Liver (tissue), 3 donors: ENCODE results near the gene GNAO1.

ENCODE experiments used
- FOXA1 ChIP-seq: IDR thresholded peaks from 2 replicates; pipeline ENCODE4 v1.6.1; 2016; ENCODE audit warnings: antibody characterized with exemption
- GABPA ChIP-seq, 2 donors: IDR thresholded peaks in 1 of 2; conservative IDR thresholded peaks in 1 of 2; 2 replicates each; pipeline ENCODE4 v1.6.1; 2016; ENCODE audit warnings: antibody characterized with exemption in 2 of 2, mild to moderate bottlenecking in 1 of 2, moderate library complexity in 1 of 2
- TF ChIP-seq, protein P1 (sequence below): fragments of 150-350 bp; IDR thresholded peaks from 2 replicates; pipeline ENCODE4 v1.5.1; 2017; ENCODE audit warnings: improper control_type of control experiment, low read depth, low read length; ENCODE audit not compliant: missing input control
- TF ChIP-seq, protein P2 (sequence below): IDR thresholded peaks from 2 replicates; pipeline ENCODE4 v1.6.1; 2016; ENCODE audit warnings: antibody characterized with exemption
- donor health status: healthy.
- donor health status: healthy.

DNA sequence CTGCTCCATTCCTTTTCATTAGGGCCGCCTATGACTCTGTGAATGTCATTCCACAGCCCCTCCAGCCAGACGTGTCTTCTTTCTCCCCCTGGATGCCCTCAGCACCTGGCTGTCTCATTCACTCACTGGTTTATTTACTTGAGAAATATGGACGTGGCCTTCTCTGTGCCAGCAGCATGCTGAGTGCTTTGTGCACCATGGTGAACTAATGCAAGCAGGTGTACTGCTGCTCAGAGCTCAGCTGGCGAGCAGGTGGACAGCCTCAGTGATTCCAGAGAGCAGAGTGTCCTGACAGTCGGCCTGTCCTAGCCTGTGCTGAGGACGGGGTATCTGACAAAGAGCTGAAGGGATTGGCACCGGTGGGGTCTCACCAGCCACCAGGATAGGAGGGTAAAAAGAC, 96.7 kb downstream of the GNAO1 start:
- TF ChIP-seq, protein P1, sequence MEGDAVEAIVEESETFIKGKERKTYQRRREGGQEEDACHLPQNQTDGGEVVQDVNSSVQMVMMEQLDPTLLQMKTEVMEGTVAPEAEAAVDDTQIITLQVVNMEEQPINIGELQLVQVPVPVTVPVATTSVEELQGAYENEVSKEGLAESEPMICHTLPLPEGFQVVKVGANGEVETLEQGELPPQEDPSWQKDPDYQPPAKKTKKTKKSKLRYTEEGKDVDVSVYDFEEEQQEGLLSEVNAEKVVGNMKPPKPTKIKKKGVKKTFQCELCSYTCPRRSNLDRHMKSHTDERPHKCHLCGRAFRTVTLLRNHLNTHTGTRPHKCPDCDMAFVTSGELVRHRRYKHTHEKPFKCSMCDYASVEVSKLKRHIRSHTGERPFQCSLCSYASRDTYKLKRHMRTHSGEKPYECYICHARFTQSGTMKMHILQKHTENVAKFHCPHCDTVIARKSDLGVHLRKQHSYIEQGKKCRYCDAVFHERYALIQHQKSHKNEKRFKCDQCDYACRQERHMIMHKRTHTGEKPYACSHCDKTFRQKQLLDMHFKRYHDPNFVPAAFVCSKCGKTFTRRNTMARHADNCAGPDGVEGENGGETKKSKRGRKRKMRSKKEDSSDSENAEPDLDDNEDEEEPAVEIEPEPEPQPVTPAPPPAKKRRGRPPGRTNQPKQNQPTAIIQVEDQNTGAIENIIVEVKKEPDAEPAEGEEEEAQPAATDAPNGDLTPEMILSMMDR = no peak
- TF ChIP-seq, protein P2, sequence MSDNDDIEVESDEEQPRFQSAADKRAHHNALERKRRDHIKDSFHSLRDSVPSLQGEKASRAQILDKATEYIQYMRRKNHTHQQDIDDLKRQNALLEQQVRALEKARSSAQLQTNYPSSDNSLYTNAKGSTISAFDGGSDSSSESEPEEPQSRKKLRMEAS = no peak
- TF ChIP-seq FOXA1 (no peak), GABPA (IDR thresholded peaks at IDR 0.05 in 1 of 2, conservative IDR thresholded peaks at IDR 0.05 in 1 of 2) (no peak)
